Fibroblast of mammary gland (primary cell): ENCODE measurements around the gene GTF2IRD1.
A peak's percentile ranks its signal among the peaks of the same experiment; 100 is the strongest.
"Not testable (repeated sequence)": the region's sequence is repeated elsewhere in the genome, so short reads cannot be mapped to it uniquely, and the experiment has no call there.

Experiments
- DNase-seq: peaks from one replicate; pipeline ENCODE4 v3.0.0-alpha.2; 2010; ENCODE audit warnings: low read depth
- H3K4me3 ChIP-seq: 2 replicates; pipeline ENCODE4 v1.5.1; 2011; ENCODE audit warnings: low read depth, mild to moderate bottlenecking, low read length, moderate library complexity; ENCODE audit not compliant: control insufficient read depth
- CTCF ChIP-seq: conservative IDR thresholded peaks from 2 replicates; pipeline ENCODE4 v1.5.1; 2011; ENCODE audit warnings: low read depth, low read length, inconsistent platforms; ENCODE audit not compliant: control insufficient read depth, insufficient read depth

Gene GTF2IRD1

GRCh38 chr7:74494076-74494548, 40.4 kb downstream of the GTF2IRD1 start:
- TF ChIP-seq CTCF: no peak
- DNase-seq: peak; percentile 49
- no peak overlapping the region for H3K4me3 ChIP-seq

GRCh38 chr7:74495112-74496086, 41.7 kb downstream of the GTF2IRD1 start:
- no peak for TF ChIP-seq CTCF
- no peak for DNase-seq
- no peak overlapping the region for H3K4me3 ChIP-seq

- no peak for TF ChIP-seq CTCF
- DNase-seq: no peak
Observed at GRCh38 chr7:74496272-74496671, 42.6 kb downstream of the GTF2IRD1 start.

GRCh38 chr7:74496773-74497172, 43.1 kb downstream of the GTF2IRD1 start:
- H3K4me3 ChIP-seq, DNase-seq: not testable (repeated sequence)

More at GRCh38 chr7:74496272-74496671, 42.6 kb downstream of the GTF2IRD1 start:
- no peak overlapping the region for H3K4me3 ChIP-seq

GRCh38 chr7:74498354-74498753, 44.6 kb downstream of the GTF2IRD1 start:
- no peak for DNase-seq
- TF ChIP-seq CTCF: no peak
- no peak overlapping the region for H3K4me3 ChIP-seq

- H3K4me3 ChIP-seq: no peak overlapping the region
- no peak for TF ChIP-seq CTCF
- peak; percentile 26 for DNase-seq
Observed at GRCh38 chr7:74498996-74499834, 45.5 kb downstream of the GTF2IRD1 start.
